Measurements from ENCODE around the gene CYP4A22. TPM values are rescaled to one million over a fixed set of nuclear protein-coding genes. Genes with fewer than 3 reads are reported as not detected.
"Not testable (repeated sequence)": the region's sequence is repeated elsewhere in the genome, so short reads cannot be mapped to it uniquely, and the experiment has no call there.

Gene CYP4A22, protein sequence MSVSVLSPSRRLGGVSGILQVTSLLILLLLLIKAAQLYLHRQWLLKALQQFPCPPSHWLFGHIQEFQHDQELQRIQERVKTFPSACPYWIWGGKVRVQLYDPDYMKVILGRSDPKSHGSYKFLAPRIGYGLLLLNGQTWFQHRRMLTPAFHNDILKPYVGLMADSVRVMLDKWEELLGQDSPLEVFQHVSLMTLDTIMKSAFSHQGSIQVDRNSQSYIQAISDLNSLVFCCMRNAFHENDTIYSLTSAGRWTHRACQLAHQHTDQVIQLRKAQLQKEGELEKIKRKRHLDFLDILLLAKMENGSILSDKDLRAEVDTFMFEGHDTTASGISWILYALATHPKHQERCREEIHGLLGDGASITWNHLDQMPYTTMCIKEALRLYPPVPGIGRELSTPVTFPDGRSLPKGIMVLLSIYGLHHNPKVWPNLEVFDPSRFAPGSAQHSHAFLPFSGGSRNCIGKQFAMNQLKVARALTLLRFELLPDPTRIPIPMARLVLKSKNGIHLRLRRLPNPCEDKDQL
- under 1 TPM in 2 of 4 donors, not detected in 2; 0.47 to 0.88 TPM for total RNA-seq

DNA sequence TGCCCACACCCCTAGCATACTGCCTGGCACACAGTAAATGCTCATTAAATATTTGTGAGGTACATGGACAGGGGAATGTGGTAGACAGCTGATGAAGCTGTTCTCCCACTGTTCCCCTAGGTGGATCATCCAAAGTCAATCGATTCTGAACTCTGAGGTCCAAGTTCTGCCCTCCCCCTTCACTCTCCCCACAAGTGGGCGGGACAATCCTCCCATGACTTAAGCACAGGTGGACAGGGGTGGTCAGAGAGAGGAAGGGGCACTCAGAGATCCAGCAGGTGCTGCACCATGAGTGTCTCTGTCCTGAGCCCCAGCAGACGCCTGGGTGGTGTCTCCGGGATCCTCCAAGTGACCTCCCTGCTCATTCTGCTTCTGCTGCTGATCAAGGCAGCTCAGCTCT, at the start of gene CYP4A22:
Gene CYP4A22, plus strand, starts transcription at position 244 of the 400 bp plus-strand sequence. Its CDS starts 45 bp downstream, at position 289.
- Histone ChIP-seq H3K27me3 (no peaks in the 10 kb centered on the region), H3K36me3 (no peaks in the 10 kb centered on the region), H3K4me1 (no peaks in the 10 kb centered on the region), H3K4me3 (no peak within 1 kb of the TSS), H3K27ac (no peak within 1 kb of the TSS), H3K9me3 (no peaks in the 10 kb centered on the region)
- TF ChIP-seq POLR2A (IDR thresholded peaks at IDR 0.05) (no peak), CTCF (IDR thresholded peaks at IDR 0.05) (no peak)
- no peak for DNase-seq

GRCh38 chr1:47089356-47089755, 47.9 kb upstream of the CYP4A22 start:
- not testable (repeated sequence) for H3K27me3 ChIP-seq, H3K9me3 ChIP-seq, H3K36me3 ChIP-seq, H3K4me3 ChIP-seq, H3K27ac ChIP-seq, H3K4me1 ChIP-seq
- TF ChIP-seq CTCF (IDR thresholded peaks at IDR 0.05), result peak in 4 of 6 experiments; percentile 44 to 60 (median 55)
- DNase-seq, result peak in 1 of 3 donors; percentile 54

GRCh38 chr1:47091476-47091875, 45.8 kb upstream of the CYP4A22 start:
- not testable (repeated sequence) for H3K27ac ChIP-seq, DNase-seq, H3K36me3 ChIP-seq, H3K9me3 ChIP-seq, H3K4me1 ChIP-seq, H3K4me3 ChIP-seq, H3K27me3 ChIP-seq

- DNase-seq, result no peak
- Histone ChIP-seq H3K27ac (no peak overlapping the region), H3K27me3 (no peaks in the 10 kb centered on the region), H3K4me3 (no peak overlapping the region), H3K36me3 (no peaks in the 10 kb centered on the region), H3K9me3 (no peaks in the 10 kb centered on the region), H3K4me1 (no peaks in the 10 kb centered on the region)
- TF ChIP-seq POLR2A (IDR thresholded peaks at IDR 0.05), result no peak
- no peak for TF ChIP-seq CTCF (IDR thresholded peaks at IDR 0.05)
Measured at GRCh38 chr1:47104816-47105215, 32.4 kb upstream of the CYP4A22 start.

DNA sequence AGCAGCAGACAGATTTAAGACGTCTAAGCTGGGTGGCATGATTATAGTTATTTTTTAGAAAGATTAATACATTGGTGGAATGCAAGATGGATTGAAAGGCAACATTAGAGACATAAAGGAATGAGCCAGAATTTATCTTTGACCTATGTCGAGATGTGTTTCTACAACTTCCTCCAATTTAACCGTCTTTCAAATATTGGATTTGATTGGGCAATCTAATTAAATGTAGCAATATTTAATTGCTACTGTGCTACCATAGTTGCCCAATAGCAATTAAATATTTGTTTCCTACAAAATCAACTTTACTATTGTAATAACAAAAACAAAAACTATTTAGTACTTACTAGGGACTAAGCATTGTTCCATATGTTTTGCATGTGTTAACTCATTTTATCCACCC, 30.4 kb upstream of the CYP4A22 start:
- no peaks in the 10 kb centered on the region for H3K36me3 ChIP-seq
- no peak overlapping the region for H3K27ac ChIP-seq
- TF ChIP-seq POLR2A (IDR thresholded peaks at IDR 0.05), result no peak
- TF ChIP-seq CTCF (IDR thresholded peaks at IDR 0.05), result no peak
- no peaks in the 10 kb centered on the region for H3K9me3 ChIP-seq
- H3K27me3 ChIP-seq, result no peaks in the 10 kb centered on the region
- DNase-seq, result no peak
- no peak overlapping the region for H3K4me3 ChIP-seq
- no peaks in the 10 kb centered on the region for H3K4me1 ChIP-seq

- H3K4me3 ChIP-seq, H3K4me1 ChIP-seq, DNase-seq, H3K27me3 ChIP-seq, H3K27ac ChIP-seq, H3K9me3 ChIP-seq, H3K36me3 ChIP-seq: not testable (repeated sequence)
Measured at GRCh38 chr1:47107851-47108574, 29.2 kb upstream of the CYP4A22 start.

DNA sequence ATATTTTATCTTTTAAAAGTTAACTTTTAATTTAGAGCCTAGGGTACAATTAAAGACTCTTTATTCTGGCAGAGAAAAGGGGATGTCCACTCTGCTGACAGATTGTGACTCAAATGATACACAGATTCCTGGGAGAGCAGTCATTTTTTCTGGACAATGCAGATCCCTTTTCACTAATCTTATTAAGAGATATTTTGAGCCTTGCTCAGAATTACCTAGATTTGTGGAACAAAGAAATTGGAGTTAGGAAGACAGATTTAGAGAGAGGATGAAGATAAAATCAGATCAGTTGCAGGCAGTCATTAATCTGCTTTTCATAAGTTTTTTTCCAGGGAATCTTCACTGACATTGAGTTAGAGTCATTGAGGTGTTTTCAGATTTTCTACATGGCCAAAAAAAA, 27.8 kb upstream of the CYP4A22 start:
- not testable (repeated sequence) for H3K4me1 ChIP-seq, H3K27me3 ChIP-seq, DNase-seq

More for the DNA sequence above, 27.8 kb upstream of the CYP4A22 start:
- not testable (repeated sequence) for H3K9me3 ChIP-seq, H3K4me3 ChIP-seq, H3K27ac ChIP-seq, H3K36me3 ChIP-seq

Data from Peyer's patch (tissue), 4 donors.